Panc1 (cell line): Measurements from ENCODE around the gene FBRS. TPM values are rescaled to one million over a fixed set of nuclear protein-coding genes. Genes with fewer than 3 reads are reported as not detected.

ENCODE experiments used
- ATAC-seq: fragments of 200-7000 bp; cut with Tn5 transposase; 2 replicates; pipeline ENCODE4 v1.9.1; 2020; ENCODE audit warnings: mild to moderate bottlenecking, moderate library complexity
- BruUV-seq: library from RNA; stranded (reverse); fragments of 400-500 nt; replicated peaks from 2 replicates; lab custom pipeline; 2021; lab: Mats Ljungman, UMichigan
- CTCF ChIA-PET: fragments of 300-600 bp; sonication (Branson Sonifier 250); formaldehyde crosslinking; loops from one replicate; lab custom pipeline; 2022; ENCODE audit warnings: antibody characterized with exemption; lab: Charles Lee
- POLR2A ChIA-PET: fragments of 300-600 bp; sonication (Branson Sonifier 250); formaldehyde crosslinking; loops from one replicate; lab custom pipeline; 2022; ENCODE audit warnings: antibody characterized with exemption; lab: Charles Lee
- DNase-seq: peaks from one replicate; pipeline ENCODE4 v3.0.0-alpha.2; 2010; ENCODE audit warnings: low read depth, low spot score
- H3K27ac ChIP-seq: 2 replicates; pipeline ENCODE4 v1.5.1; 2011; ENCODE audit warnings: mild to moderate bottlenecking, low read length, inconsistent platforms
- H3K27me3 ChIP-seq: fragments of 200-500 bp; sonication (Bioruptor generic); 2 replicates; pipeline ENCODE4 v1.6.0; 2014; ENCODE audit warnings: low read length, inconsistent platforms; ENCODE audit not compliant: control insufficient read depth, insufficient read depth
- H3K36me3 ChIP-seq: fragments of 200-500 bp; sonication (Bioruptor generic); 2 replicates; pipeline ENCODE4 v1.5.1; 2014; ENCODE audit warnings: inconsistent platforms, mild to moderate bottlenecking, low read length, moderate library complexity; ENCODE audit not compliant: control insufficient read depth, insufficient read depth
- H3K4me1 ChIP-seq: 2 replicates; pipeline ENCODE4 v1.5.1; 2011; ENCODE audit warnings: inconsistent platforms, mild to moderate bottlenecking, low read length, moderate library complexity; ENCODE audit not compliant: control insufficient read depth, insufficient read depth
- H3K4me3 ChIP-seq, 2 experiments: 2 replicates each; pipeline ENCODE4 v1.5.1; 2011 to 2012; ENCODE audit warnings: low read depth in 2 of 2, low read length in 2 of 2, mild to moderate bottlenecking in 2 of 2, inconsistent platforms in 1 of 2, moderate library complexity in 1 of 2
- H3K9me3 ChIP-seq: fragments of 200-500 bp; sonication (Bioruptor generic); 2 replicates; pipeline ENCODE4 v1.5.1; 2014; ENCODE audit warnings: low read depth, mild to moderate bottlenecking, inconsistent platforms, low read length, moderate library complexity; ENCODE audit not compliant: control insufficient read depth, insufficient read depth
- CTCF ChIP-seq: fragments of 450-650 bp; IDR thresholded peaks from 2 replicates; pipeline ENCODE4 v1.5.1; 2017; ENCODE audit warnings: mild to moderate bottlenecking
- POLR2AphosphoS5 ChIP-seq: IDR thresholded peaks from 2 replicates; pipeline ENCODE4 v1.6.1; 2012; ENCODE audit warnings: mild to moderate bottlenecking, low read depth, low read length, moderate library complexity
- REST ChIP-seq, 2 experiments: IDR thresholded peaks; 2 replicates each; pipeline ENCODE4 v1.6.1; 2011 to 2012; ENCODE audit warnings: low read depth in 2 of 2, control low read depth in 1 of 2, low read length in 1 of 2, mild to moderate bottlenecking in 1 of 2, moderate library complexity in 1 of 2; ENCODE audit not compliant: insufficient read depth in 1 of 2
- SIN3A ChIP-seq: IDR thresholded peaks from 2 replicates; pipeline ENCODE4 v1.6.1; 2012; ENCODE audit warnings: low read depth, mild to moderate bottlenecking, low read length, moderate library complexity, borderline replicate concordance; ENCODE audit not compliant: insufficient read depth
- TCF7L2 ChIP-seq: IDR thresholded peaks from 2 replicates; pipeline ENCODE4 v1.6.1; 2011; ENCODE audit warnings: mild to moderate bottlenecking, low read depth, low read length, inconsistent platforms
- in situ Hi-C: cut with HindIII; loops from 2 replicates; pipeline ENCODE4 v1.10.0; 2016; ENCODE audit warnings: low sequenced_read_pairs, low pct_unique_long_range_greater_than_20kb
- intact Hi-C: fragments of 100-400 bp; cut with micrococcal nuclease; formaldehyde crosslinking; loops from one replicate; pipeline ENCODE4 v1.10.0; 2022; ENCODE audit not compliant: unreplicated experiment
- total RNA-seq: library from RNA; stranded (reverse); gene quantifications from one replicate; pipeline ENCODE4 v1.2.1, GENCODE V29; 2021; ENCODE audit not compliant: unreplicated experiment

The FBRS gene
- total RNA-seq, 1 experiment from 2014 or later = 103 TPM

GRCh38 chr16:30710971-30711370 is 52.7 kb downstream of the FBRS start:
- CTCF ChIA-PET = no interaction called here
- intact Hi-C loops (no loop called here), in situ Hi-C loops (no loop called here)
- TF ChIP-seq TCF7L2 (no peak), SIN3A (no peak), POLR2AphosphoS5 (no peak), REST (IDR thresholded peaks at IDR 0.05; ENCODE audit: insufficient read depth in 1 of 2, low read depth in 2 of 2, low read length in 1 of 2) (no peak), CTCF (no peak)
- no peak for ATAC-seq
- H3K27ac ChIP-seq = no peak overlapping the region
- no TSS peak for BruUV-seq
- H3K4me3 ChIP-seq = no peak overlapping the region
- H3K9me3 ChIP-seq = no peaks in the 10 kb centered on the region
- no peak for DNase-seq
- POLR2A ChIA-PET = no interaction called here
- no peaks in the 10 kb centered on the region for H3K27me3 ChIP-seq
- H3K36me3 ChIP-seq = peaks cover 36% of the 10 kb centered on the region
- no peaks in the 10 kb centered on the region for H3K4me1 ChIP-seq

- BruUV-seq = TSS peak; percentile 61
- no peak overlapping the region for H3K27ac ChIP-seq
- no peaks in the 10 kb centered on the region for H3K27me3 ChIP-seq
- ChIA-PET POLR2A (no interaction called here), CTCF (no interaction called here)
- DNase-seq = no peak
- no peak for TF ChIP-seq REST (IDR thresholded peaks at IDR 0.05; ENCODE audit: insufficient read depth in 1 of 2, low read depth in 2 of 2, low read length in 1 of 2)
- no peak for TF ChIP-seq TCF7L2
- no peak for TF ChIP-seq POLR2AphosphoS5
- no peak for TF ChIP-seq SIN3A
- TF ChIP-seq CTCF = no peak
- H3K9me3 ChIP-seq = no peaks in the 10 kb centered on the region
- no peaks in the 10 kb centered on the region for H3K4me1 ChIP-seq
- intact Hi-C loops = no loop called here
- H3K4me3 ChIP-seq = no peak overlapping the region
- no peak for ATAC-seq
- in situ Hi-C loops = no loop called here
- peaks cover 40% of the 10 kb centered on the region for H3K36me3 ChIP-seq
These were observed 53.5 kb downstream of the FBRS start for GRCh38 chr16:30711712-30712111.
